DMS153 treated with DMSO at 0.1 percent for 48 hours (cell line): ENCODE measurements around the gene MAGEA2.
"Not testable (repeated sequence)": the region's sequence is repeated elsewhere in the genome, so short reads cannot be mapped to it uniquely, and the experiment has no call there.

ENCODE experiments used
- DNase-seq: peaks from one replicate; lab custom pipeline; 2025; ENCODE audit not compliant: unreplicated experiment; lab: John Stamatoyannopoulos, UW

The MAGEA2 gene, protein sequence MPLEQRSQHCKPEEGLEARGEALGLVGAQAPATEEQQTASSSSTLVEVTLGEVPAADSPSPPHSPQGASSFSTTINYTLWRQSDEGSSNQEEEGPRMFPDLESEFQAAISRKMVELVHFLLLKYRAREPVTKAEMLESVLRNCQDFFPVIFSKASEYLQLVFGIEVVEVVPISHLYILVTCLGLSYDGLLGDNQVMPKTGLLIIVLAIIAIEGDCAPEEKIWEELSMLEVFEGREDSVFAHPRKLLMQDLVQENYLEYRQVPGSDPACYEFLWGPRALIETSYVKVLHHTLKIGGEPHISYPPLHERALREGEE

DNA sequence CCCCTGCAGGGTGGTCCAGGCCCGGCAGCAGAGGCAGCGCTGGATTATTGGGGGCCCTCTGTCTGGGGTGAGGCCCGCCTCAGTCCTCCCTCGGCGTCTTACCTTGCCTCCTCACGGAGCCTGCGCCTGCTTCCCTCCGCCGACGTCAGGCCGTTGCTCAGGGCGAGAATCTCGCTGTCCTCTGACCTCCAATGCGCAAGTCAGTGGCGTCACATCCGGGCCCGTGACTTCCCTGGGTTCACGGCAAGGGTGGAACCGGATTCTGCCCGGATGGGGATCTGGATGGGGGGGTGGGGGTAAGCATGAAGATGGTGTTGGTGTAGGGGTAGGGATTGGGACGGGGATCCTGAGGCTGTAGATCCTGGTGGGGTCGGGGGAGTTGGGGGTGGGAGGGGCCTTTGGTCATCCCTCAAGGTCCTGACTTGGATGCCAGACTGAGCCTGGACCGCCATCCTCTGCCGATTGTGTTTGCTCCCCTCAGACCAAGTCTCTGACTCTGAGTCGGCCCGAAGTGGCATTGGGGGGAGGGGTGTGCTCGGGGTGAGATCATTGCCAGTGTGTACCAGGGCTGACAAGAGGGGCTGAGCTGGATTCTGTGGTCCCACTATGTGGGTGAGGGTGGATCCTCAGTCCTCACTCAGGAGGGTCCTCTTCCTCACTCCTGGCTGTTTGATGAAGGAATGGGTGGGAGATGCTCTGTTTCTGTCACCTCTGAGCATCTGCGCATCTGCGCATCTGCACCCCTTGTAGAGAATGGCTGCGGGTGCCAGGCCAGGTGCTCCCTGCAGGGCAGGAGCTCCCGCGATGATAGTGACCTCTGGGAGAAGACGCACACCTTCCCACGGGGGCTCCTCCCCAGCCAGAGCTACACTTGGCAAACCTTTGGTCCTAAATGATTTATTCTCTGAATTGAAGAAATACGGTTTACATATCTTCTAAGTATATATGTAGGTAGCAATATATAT is at the start of gene MAGEA2:
TSS of gene MAGEA2 (minus strand) at position 157 of the 965 bp plus-strand sequence. CDS start 2,479 bp downstream, outside the sequence.
- not testable (repeated sequence) for DNase-seq

GRCh38 chrX:152798945-152799344 is 45.3 kb upstream of the MAGEA2 start:
- no peak for DNase-seq

- not testable (repeated sequence) for DNase-seq
Measured at GRCh38 chrX:152787062-152787461, 33.4 kb upstream of the MAGEA2 start.

GRCh38 chrX:152769549-152770289 is 16.1 kb upstream of the MAGEA2 start, which contains the start of gene MAGEA6:
Gene MAGEA6 (minus strand): TSS chrX:152769689. CDS start chrX:152767650, 2,039 bp downstream.
- not testable (repeated sequence) for DNase-seq

DNA sequence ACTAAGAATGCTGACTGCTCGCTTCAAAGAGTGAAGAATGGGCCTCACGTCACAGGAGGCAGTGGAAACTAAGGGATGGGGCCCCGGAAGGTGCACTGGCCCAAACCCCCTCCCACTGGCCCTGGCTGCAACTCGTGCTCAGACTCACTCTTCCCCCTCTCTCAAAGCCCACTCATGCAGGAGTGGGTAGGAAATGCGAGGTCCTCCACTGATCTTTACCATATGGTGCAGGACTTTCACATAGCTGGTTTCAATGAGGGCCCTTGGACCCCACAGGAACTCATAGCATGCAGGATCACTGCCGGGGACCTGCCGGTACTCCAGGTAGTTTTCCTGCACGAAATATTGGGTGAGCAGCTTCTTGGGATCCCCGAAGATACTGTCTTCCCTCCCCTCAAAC is 12.9 kb upstream of the MAGEA2 start:
- not testable (repeated sequence) for DNase-seq

- DNase-seq: not testable (repeated sequence)
Measured at GRCh38 chrX:152761582-152761981, 7.9 kb upstream of the MAGEA2 start.

GRCh38 chrX:152759544-152759943 is 5.9 kb upstream of the MAGEA2 start:
- not testable (repeated sequence) for DNase-seq

DNA sequence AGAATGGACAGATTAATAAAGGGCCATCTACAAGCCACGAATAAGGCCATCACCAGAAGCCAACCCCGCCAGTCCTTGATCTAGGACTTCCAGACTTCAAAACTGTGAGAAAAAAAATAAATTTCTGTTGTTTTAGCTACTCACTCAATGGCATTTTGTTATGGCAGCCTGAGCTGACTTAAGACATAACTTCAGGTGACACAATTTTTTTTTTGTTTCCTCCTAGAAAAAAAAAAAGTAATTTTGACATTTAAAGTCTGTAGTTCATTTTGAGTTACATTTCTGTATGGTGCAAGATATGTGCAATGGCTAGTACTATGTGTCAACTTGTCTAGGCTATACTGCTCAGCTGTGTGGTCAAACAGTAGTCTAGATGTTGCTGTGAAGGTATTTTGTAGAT is 5.3 kb upstream of the MAGEA2 start, which contains the start of gene CSAG3:
TSS of gene CSAG3 (plus strand) at position 301 of the 400 bp plus-strand sequence.
- not testable (repeated sequence) for DNase-seq

DNA sequence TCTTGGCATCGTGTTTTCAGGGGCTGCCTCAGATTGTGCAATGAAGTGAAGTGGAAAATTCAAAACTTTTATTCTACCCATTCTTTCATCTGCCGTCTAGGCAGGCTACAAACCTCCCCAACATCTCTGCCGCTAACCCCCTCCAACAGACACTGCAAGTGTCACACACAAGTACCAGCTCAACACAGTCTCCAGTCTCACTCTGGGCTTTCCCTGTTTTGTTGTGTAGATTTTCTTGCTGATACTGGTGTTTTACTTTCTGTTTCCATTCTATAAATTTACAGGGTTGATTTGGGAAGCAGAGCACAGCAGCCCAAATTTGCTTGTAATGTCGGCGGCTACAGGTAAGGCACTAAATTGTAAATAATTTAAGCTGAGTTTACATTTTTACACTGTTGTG is 1.2 kb upstream of the MAGEA2 start:
- not testable (repeated sequence) for DNase-seq

GRCh38 chrX:152738560-152738959 is 15.1 kb downstream of the MAGEA2 start:
- DNase-seq: no peak

GRCh38 chrX:152736528-152736927 is 17.1 kb downstream of the MAGEA2 start:
- DNase-seq: not testable (repeated sequence)

DNA sequence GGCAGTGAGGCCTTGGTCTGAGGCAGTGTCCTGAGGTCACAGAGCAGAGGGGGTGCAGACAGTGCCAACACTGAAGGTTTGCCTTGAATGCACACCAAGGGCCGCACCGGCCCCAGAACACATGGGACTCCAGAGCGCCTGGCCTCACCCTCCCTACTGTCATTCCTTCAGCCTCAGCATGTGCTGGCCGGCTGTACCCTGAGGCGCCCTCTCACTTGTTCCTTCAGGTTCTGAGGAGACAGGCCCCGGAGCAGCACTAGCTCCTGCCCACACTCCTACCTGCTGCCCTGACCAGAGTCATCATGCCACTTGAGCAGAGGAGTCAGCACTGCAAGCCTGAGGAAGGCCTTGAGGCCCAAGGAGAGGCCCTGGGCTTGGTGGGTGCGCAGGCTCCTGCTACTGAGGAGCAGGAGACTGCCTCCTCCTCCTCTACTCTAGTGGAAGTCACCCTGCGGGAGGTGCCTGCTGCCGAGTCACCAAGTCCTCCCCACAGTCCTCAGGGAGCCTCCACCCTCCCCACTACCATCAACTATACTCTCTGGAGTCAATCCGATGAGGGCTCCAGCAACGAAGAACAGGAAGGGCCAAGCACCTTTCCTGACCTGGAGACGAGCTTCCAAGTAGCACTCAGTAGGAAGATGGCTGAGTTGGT is 17.7 kb downstream of the MAGEA2 start:
- DNase-seq: no peak

DNA sequence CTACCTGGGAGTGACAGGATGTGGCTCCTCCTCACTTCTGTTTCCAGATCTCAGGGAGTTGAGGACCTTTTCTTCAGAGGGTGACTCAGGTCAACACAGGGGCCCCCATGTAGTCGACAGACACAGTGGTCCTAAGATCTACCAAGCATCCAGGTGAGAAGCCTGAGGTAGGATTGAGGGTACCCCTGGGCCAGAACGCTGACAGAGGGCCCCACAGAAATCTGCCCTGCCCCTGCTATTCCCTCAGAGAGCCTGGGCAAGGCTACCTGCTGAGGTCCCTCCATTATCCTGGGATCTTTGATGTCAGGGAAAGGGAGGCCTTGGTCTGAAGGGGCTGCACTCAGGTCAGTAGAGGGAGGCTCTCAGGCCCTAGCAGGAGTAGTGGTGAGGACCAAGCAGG is 18.5 kb downstream of the MAGEA2 start:
- DNase-seq: no peak

GRCh38 chrX:152734143-152734858 is 19.3 kb downstream of the MAGEA2 start:
- DNase-seq: not testable (repeated sequence)

- DNase-seq: no peak
Measured at GRCh38 chrX:152733261-152733975, 20.2 kb downstream of the MAGEA2 start, which contains the start of the genes CSAG1 and MAGEA12. Gene CSAG1 (minus strand): TSS chrX:152733721. CDS start chrX:152732460, 1,261 bp downstream. Gene MAGEA12 (plus strand): TSS chrX:152733757. CDS start chrX:152736162, 2,405 bp downstream.

- DNase-seq: no peak
Measured at GRCh38 chrX:152725409-152725808, 28.2 kb downstream of the MAGEA2 start.

DNA sequence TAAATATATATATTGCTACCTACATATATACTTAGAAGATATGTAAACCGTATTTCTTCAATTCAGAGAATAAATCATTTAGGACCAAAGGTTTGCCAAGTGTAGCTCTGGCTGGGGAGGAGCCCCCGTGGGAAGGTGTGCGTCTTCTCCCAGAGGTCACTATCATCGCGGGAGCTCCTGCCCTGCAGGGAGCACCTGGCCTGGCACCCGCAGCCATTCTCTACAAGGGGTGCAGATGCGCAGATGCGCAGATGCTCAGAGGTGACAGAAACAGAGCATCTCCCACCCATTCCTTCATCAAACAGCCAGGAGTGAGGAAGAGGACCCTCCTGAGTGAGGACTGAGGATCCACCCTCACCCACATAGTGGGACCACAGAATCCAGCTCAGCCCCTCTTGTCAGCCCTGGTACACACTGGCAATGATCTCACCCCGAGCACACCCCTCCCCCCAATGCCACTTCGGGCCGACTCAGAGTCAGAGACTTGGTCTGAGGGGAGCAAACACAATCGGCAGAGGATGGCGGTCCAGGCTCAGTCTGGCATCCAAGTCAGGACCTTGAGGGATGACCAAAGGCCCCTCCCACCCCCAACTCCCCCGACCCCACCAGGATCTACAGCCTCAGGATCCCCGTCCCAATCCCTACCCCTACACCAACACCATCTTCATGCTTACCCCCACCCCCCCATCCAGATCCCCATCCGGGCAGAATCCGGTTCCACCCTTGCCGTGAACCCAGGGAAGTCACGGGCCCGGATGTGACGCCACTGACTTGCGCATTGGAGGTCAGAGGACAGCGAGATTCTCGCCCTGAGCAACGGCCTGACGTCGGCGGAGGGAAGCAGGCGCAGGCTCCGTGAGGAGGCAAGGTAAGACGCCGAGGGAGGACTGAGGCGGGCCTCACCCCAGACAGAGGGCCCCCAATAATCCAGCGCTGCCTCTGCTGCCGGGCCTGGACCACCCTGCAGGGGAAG is 39.5 kb downstream of the MAGEA2 start, which contains the start of gene MAGEA2B:
TSS of gene MAGEA2B (plus strand) at position 814 of the 973 bp plus-strand sequence. CDS start 2,479 bp downstream, outside the sequence.
- not testable (repeated sequence) for DNase-seq
